Ovary (tissue), 9 donors: ENCODE measurements around the gene HAPSTR1. TPM values are rescaled to one million over a fixed set of nuclear protein-coding genes. Genes with fewer than 3 reads are reported as not detected.

Experiments
- DNase-seq, 5 donors: peaks; one replicate each; pipeline ENCODE4 v3.0.0-alpha.2; 2019 to 2020
- H3K27ac ChIP-seq, 2 donors: fragments of 200-600 bp; one replicate each; pipeline versions ENCODE4 v1.5.1 to v1.8.0; 2019 to 2022
- H3K27me3 ChIP-seq: fragments of 200-600 bp; one replicate; pipeline ENCODE4 v1.8.0; 2022
- H3K36me3 ChIP-seq: fragments of 200-600 bp; sonication (generic); one replicate; pipeline ENCODE4 v1.5.1; 2019
- H3K4me1 ChIP-seq: one replicate; pipeline ENCODE4 v1.8.1; 2013; ENCODE audit warnings: mild to moderate bottlenecking, moderate library complexity; ENCODE audit not compliant: insufficient read depth
- H3K4me3 ChIP-seq: fragments of 200-600 bp; sonication (generic); one replicate; pipeline ENCODE4 v1.5.1; 2017
- H3K9me3 ChIP-seq, 2 donors: fragments of 200-600 bp in 1 of 2; sonication (generic) in 1 of 2; one replicate each; pipeline versions ENCODE4 v1.5.1 to v1.8.1; 2013 to 2019; ENCODE audit warnings: mild to moderate bottlenecking in 1 of 2, moderate library complexity in 1 of 2
- EP300 ChIP-seq: sonication (generic); formaldehyde crosslinking; IDR thresholded peaks from one replicate; pipeline ENCODE4 v1.6.1; 2017; ENCODE audit warnings: antibody characterized with exemption
- POLR2A ChIP-seq: fragments of 450-650 bp; IDR thresholded peaks from one replicate; pipeline ENCODE4 v1.6.1; 2017; ENCODE audit warnings: antibody characterized with exemption, mild to moderate bottlenecking, moderate library complexity
- WGBS, 3 donors: extraction: QIAGEN DNeasy Blood & Tissue Kit in 1 of 3; methylation state at CpG; one replicate each; pipeline versions ENCODE4 v1.1.5 to v1.1.7; 2013 to 2017; 5-methylcytosine and 5-hydroxymethylcytosine counted together
- intact Hi-C, 4 donors: fragments of 100-400 bp; cut with DNase I; formaldehyde crosslinking; loops; one replicate each; pipeline versions ENCODE4 v1.11.0 to v1.15.1; 2022 to 2023
- polyA plus RNA-seq, 2 donors: library from polyadenylated mRNA; stranded (reverse); fragments of 200-250 nt in 1 of 2; fragments of 350-450 nt in 1 of 2; fragmentation: Illumina TruSeq in 1 of 2; extraction: RNeasy Lipid Tissue Mini Kit (QIAGEN cat#74804) in 1 of 2; gene quantifications; one replicate each; pipeline ENCODE4 v1.2.3, GENCODE V29; 2013 to 2014
- total RNA-seq, 7 donors: library from RNA; depleted of rRNA in 2 of 7; stranded (reverse); fragments of >200 nt in 2 of 7; fragmentation: NEBNext Ultra II Directional in 3 of 7; extraction: Animal tissue kit (Norgen Biotek cat#: 25700) in 3 of 7; gene quantifications; one replicate each; pipeline versions ENCODE4 v1.1.0 to v1.2.4, GENCODE V29; 2016 to 2023
- TF ChIP-seq, protein P1 (sequence below), 3 donors: fragments of 450-650 bp in 2 of 3; fragments of 200-600 bp in 1 of 3; IDR thresholded peaks; one replicate each; pipeline versions ENCODE4 v1.5.1 to v1.8.0; 2016 to 2022; ENCODE audit warnings: antibody characterized with exemption in 3 of 3, mild to moderate bottlenecking in 1 of 3
- donor health status: DM: no; HTN: no; CAD: no; lungs with moderate emphysema.
- donor health status: DM: no; HTN: no; CAD: no.
- donor health status: Bipolar disorder and iron deficiency.
- donor health status: DM: yes; HTN: yes; CAD: no.
- donor health status: DM: no; HTN: no; CAD: no.
- donor health status: DM: yes; HTN: yes; CAD: no.

Gene HAPSTR1
- total and polyA plus RNA-seq, 9 donors: 15.7 to 76.1 (median 48.0) TPM

DNA sequence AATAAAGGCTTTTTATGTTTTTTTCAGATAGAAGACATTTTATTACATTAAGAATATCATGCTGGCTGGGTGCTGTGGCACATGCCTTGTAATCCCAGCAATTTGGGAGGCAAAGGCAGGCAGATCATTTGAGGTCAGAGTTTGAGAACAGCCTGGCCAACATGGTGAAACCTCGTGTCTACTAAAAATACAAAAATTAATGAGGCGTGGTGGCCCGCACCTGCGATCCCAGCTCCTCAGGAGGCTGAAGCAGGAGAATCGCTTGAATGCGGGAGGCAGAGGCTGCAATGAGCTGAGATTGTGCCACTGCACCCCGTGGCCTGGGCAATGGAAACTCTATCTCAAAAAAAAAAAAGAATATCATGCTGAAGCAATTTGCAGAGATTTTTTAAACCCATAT lies 29.1 kb upstream of the HAPSTR1 start:
- no peak for DNase-seq
- no peak overlapping the region for H3K4me3 ChIP-seq
- H3K27me3 ChIP-seq: no peaks in the 10 kb centered on the region
- 86 to 91% (median 89%) methylated on average over 7 of the region's 7 CpGs for WGBS, 3 donors
- no peaks in the 10 kb centered on the region for H3K36me3 ChIP-seq
- H3K9me3 ChIP-seq: no peaks in the 10 kb centered on the region
- no peaks in the 10 kb centered on the region for H3K4me1 ChIP-seq
- TF ChIP-seq, protein P1, sequence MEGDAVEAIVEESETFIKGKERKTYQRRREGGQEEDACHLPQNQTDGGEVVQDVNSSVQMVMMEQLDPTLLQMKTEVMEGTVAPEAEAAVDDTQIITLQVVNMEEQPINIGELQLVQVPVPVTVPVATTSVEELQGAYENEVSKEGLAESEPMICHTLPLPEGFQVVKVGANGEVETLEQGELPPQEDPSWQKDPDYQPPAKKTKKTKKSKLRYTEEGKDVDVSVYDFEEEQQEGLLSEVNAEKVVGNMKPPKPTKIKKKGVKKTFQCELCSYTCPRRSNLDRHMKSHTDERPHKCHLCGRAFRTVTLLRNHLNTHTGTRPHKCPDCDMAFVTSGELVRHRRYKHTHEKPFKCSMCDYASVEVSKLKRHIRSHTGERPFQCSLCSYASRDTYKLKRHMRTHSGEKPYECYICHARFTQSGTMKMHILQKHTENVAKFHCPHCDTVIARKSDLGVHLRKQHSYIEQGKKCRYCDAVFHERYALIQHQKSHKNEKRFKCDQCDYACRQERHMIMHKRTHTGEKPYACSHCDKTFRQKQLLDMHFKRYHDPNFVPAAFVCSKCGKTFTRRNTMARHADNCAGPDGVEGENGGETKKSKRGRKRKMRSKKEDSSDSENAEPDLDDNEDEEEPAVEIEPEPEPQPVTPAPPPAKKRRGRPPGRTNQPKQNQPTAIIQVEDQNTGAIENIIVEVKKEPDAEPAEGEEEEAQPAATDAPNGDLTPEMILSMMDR (IDR thresholded peaks at IDR 0.05): no peak
- TF ChIP-seq EP300 (no peak), POLR2A (no peak)
- intact Hi-C loops: no loop called here
- H3K27ac ChIP-seq: no peak overlapping the region

DNA sequence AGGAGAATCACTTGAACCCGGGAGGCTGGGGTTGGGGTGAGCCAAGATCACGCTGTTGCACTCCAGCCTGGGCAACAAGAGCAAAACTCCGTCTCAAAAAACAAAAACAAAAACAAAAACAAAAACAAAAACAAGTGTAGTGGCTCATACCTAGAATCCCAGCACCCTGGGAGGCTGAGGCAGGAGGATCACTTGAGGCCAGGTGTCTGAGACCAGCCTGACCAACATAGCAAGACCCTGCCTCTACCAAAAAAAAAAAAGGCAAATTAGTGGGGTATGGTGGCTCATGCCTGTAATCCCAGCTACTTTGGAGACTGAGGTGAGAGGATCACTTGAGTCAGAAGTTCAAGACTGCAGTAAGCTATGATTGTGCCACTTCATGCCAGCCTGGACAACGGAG lies 26.4 kb upstream of the HAPSTR1 start:
- intact Hi-C loops: no loop called here
- Histone ChIP-seq H3K4me1 (no peaks in the 10 kb centered on the region), H3K27ac (no peak overlapping the region), H3K36me3 (no peaks in the 10 kb centered on the region), H3K9me3 (no peaks in the 10 kb centered on the region), H3K27me3 (no peaks in the 10 kb centered on the region), H3K4me3 (no peak overlapping the region)
- WGBS, 3 donors: 86 to 92% (median 89%) methylated on average over 4 of the region's 4 CpGs
- no peak for TF ChIP-seq POLR2A
- TF ChIP-seq EP300: no peak
- TF ChIP-seq, protein P1 (IDR thresholded peaks at IDR 0.05): no peak
- DNase-seq: no peak

DNA sequence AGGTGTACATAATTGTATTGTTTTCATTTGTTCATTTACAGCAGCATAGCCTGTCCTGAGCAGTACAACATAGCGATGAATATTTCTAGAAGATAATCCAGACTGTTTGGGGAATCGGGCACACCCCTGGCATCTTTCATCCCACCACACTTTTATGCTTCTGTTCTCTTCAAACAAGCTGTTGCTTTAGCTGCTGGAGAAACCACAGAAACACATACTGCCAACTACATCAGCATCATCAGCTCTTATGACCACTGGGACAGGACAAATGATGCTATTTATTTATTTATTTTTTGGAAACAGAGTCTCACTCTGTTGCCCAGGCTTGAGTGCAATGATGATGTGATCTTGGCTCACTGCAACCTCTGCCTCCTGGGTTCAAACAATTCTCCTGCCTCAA lies 22.6 kb upstream of the HAPSTR1 start:
- Histone ChIP-seq H3K27ac (no peak overlapping the region), H3K36me3 (no peaks in the 10 kb centered on the region), H3K4me3 (no peak overlapping the region), H3K9me3 (no peaks in the 10 kb centered on the region), H3K27me3 (no peaks in the 10 kb centered on the region), H3K4me1 (no peaks in the 10 kb centered on the region)
- TF ChIP-seq, protein P1 (IDR thresholded peaks at IDR 0.05): no peak
- TF ChIP-seq POLR2A: no peak
- no peak for TF ChIP-seq EP300
- 94 to 98% (median 97%) methylated on average over 2 of the region's 2 CpGs for WGBS, 3 donors
- intact Hi-C loops: no loop called here
- no peak for DNase-seq

DNA sequence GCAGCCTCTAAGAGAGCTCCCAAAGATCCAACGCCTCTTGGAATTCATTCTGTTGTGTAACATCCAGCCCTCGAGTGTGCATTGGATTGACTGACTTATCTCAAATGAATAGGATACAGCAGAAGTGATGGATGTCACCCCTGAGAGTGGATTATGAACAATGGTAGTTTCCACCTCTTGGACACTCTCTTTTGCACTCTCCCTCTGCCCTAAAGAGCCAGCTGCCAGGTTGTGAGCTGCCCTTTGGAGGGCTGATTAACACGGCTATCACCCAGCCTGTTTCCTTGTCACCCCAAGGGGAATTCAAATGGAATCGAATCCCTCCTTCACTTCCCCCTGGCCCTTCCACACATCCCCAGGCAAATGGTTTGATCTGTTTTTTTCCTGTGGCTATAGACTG lies 21.2 kb upstream of the HAPSTR1 start:
- Histone ChIP-seq H3K4me3 (no peak overlapping the region), H3K4me1 (no peaks in the 10 kb centered on the region), H3K27me3 (no peaks in the 10 kb centered on the region), H3K36me3 (no peaks in the 10 kb centered on the region), H3K9me3 (no peaks in the 10 kb centered on the region), H3K27ac (no peak overlapping the region)
- WGBS, 3 donors: 59 to 72% (median 63%) methylated on average over 4 of the region's 4 CpGs
- intact Hi-C loops: no loop called here
- DNase-seq: no peak
- TF ChIP-seq, protein P1 (IDR thresholded peaks at IDR 0.05): no peak
- TF ChIP-seq EP300 (no peak), POLR2A (no peak)

DNA sequence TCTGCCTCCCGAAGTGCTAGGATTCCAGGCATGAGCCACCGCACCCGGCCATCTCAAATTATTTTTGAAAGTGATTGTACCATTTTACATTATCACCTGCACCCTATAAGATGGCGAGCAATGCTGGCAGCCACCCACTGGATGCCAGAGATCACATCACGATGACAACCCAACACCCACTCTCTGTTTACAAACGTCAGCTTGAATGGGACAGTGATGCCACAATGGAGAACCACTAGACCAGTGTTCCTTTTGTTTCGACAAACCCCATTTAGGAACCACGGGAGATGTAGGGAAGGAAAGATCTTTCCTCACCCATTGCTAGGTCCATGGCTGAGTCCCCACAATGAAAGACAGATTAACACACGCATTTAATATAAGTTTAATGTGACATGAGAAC lies 20.1 kb upstream of the HAPSTR1 start:
- Histone ChIP-seq H3K27ac (no peak overlapping the region), H3K4me1 (no peaks in the 10 kb centered on the region), H3K9me3 (no peaks in the 10 kb centered on the region), H3K4me3 (no peak overlapping the region), H3K27me3 (no peaks in the 10 kb centered on the region), H3K36me3 (no peaks in the 10 kb centered on the region)
- no peak for DNase-seq
- TF ChIP-seq, protein P1 (IDR thresholded peaks at IDR 0.05): no peak
- TF ChIP-seq POLR2A (no peak), EP300 (no peak)
- 87 to 89% (median 88%) methylated on average over 9 of the region's 9 CpGs for WGBS, 3 donors
- intact Hi-C loops: no loop called here
